OCI-LY1 (cell line): ENCODE measurements around the gene COL18A1.

Experiments
- H2AFZ ChIP-seq: fragments of 200-600 bp; sonication (generic), shearing (Covaris generic); 2 replicates; pipeline ENCODE4 v1.6.0; 2014; ENCODE audit warnings: antibody characterized with exemption, mild to moderate bottlenecking, low read length
- H3F3A ChIP-seq: fragments of 200-600 bp; sonication (generic), shearing (Covaris generic); 2 replicates; pipeline ENCODE4 v1.6.0; 2014; ENCODE audit warnings: mild to moderate bottlenecking, antibody characterized with exemption, low read length, moderate library complexity; ENCODE audit not compliant: insufficient read depth
- H3K27ac ChIP-seq: fragments of 200-600 bp; sonication (generic); 2 replicates; pipeline ENCODE4 v1.5.1; 2014; ENCODE audit warnings: low read length, mixed run types, mild to moderate bottlenecking, low read depth; ENCODE audit not compliant: poor library complexity, severe bottlenecking
- H3K27me3 ChIP-seq: fragments of 200-600 bp; sonication (generic); 2 replicates; pipeline ENCODE4 v1.6.0; 2014; ENCODE audit warnings: antibody characterized with exemption, mild to moderate bottlenecking, low read length, moderate library complexity; ENCODE audit not compliant: insufficient read depth
- H3K36me3 ChIP-seq: fragments of 200-600 bp; sonication (generic); 2 replicates; pipeline ENCODE4 v1.6.1; 2014; ENCODE audit warnings: mild to moderate bottlenecking, antibody characterized with exemption, low read length, moderate library complexity, mixed read lengths; ENCODE audit not compliant: insufficient read depth
- H3K4me1 ChIP-seq: fragments of 200-600 bp; sonication (generic); 2 replicates; pipeline ENCODE4 v1.5.1; 2014; ENCODE audit warnings: mild to moderate bottlenecking, low read length, moderate library complexity; ENCODE audit not compliant: insufficient read depth, severe bottlenecking
- H3K4me2 ChIP-seq: fragments of 200-600 bp; sonication (generic), shearing (Covaris generic); 2 replicates; pipeline ENCODE4 v1.6.1; 2014; ENCODE audit warnings: low read length
- H3K4me3 ChIP-seq: fragments of 200-600 bp; sonication (generic); 2 replicates; pipeline ENCODE4 v1.5.1; 2014; ENCODE audit warnings: low read length, low read depth, mild to moderate bottlenecking, mixed read lengths; ENCODE audit not compliant: poor library complexity, severe bottlenecking
- H3K79me2 ChIP-seq: fragments of 200-600 bp; shearing (Covaris generic); 2 replicates; pipeline ENCODE4 v1.6.1; 2016; ENCODE audit warnings: mixed run types, low read length, mixed read lengths; ENCODE audit not compliant: insufficient read depth
- H3K9ac ChIP-seq: fragments of 200-600 bp; sonication (generic), shearing (Covaris generic); 2 replicates; pipeline ENCODE4 v1.6.1; 2014; ENCODE audit warnings: mild to moderate bottlenecking, low read length, mixed read lengths
- H3K9me2 ChIP-seq: fragments of 200-600 bp; sonication (generic), shearing (Covaris generic); 2 replicates; pipeline ENCODE4 v1.6.1; 2014; ENCODE audit warnings: low read depth, mild to moderate bottlenecking, low read length, mixed read lengths
- H3K9me3 ChIP-seq: fragments of 200-600 bp; shearing (Covaris generic); 2 replicates; pipeline ENCODE4 v1.6.1; 2014; ENCODE audit warnings: low read length, mixed read lengths
- H4K20me1 ChIP-seq: fragments of 200-600 bp; sonication (generic), shearing (Covaris generic); 2 replicates; pipeline ENCODE4 v1.6.0; 2016; ENCODE audit warnings: mild to moderate bottlenecking, low read length; ENCODE audit not compliant: insufficient read depth
- EZH2 ChIP-seq: fragments of 200-600 bp; sonication (generic), shearing (Covaris generic); IDR thresholded peaks from 2 replicates; pipeline ENCODE4 v1.8.0; 2017; ENCODE audit warnings: borderline replicate concordance, mixed run types, mild to moderate bottlenecking, antibody characterized with exemption, low read length, moderate library complexity, mixed read lengths
- TF ChIP-seq, protein P1 (sequence below): fragments of 200-600 bp; sonication (generic), shearing (Covaris generic); IDR thresholded peaks from 2 replicates; pipeline ENCODE4 v1.5.1; 2017; ENCODE audit warnings: mild to moderate bottlenecking, antibody characterized with exemption, low read length, moderate library complexity, mixed read lengths

The COL18A1 gene

GRCh38 chr21:45410151-45410864, 5.3 kb downstream of the COL18A1 start:
- no peaks in the 10 kb centered on the region for H3K79me2 ChIP-seq
- no peak for TF ChIP-seq EZH2
- TF ChIP-seq, protein P1, sequence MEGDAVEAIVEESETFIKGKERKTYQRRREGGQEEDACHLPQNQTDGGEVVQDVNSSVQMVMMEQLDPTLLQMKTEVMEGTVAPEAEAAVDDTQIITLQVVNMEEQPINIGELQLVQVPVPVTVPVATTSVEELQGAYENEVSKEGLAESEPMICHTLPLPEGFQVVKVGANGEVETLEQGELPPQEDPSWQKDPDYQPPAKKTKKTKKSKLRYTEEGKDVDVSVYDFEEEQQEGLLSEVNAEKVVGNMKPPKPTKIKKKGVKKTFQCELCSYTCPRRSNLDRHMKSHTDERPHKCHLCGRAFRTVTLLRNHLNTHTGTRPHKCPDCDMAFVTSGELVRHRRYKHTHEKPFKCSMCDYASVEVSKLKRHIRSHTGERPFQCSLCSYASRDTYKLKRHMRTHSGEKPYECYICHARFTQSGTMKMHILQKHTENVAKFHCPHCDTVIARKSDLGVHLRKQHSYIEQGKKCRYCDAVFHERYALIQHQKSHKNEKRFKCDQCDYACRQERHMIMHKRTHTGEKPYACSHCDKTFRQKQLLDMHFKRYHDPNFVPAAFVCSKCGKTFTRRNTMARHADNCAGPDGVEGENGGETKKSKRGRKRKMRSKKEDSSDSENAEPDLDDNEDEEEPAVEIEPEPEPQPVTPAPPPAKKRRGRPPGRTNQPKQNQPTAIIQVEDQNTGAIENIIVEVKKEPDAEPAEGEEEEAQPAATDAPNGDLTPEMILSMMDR: no peak
- H3K4me3 ChIP-seq: no peak overlapping the region
- no peaks in the 10 kb centered on the region for H3F3A ChIP-seq
- 0 out of 2 replicates have a peak, but pooled peaks cover 7% of the 10 kb centered on the region for H3K27me3 ChIP-seq
- H3K9me2 ChIP-seq: no peaks in the 10 kb centered on the region
- H3K9ac ChIP-seq: no peak overlapping the region
- H3K9me3 ChIP-seq: no peaks in the 10 kb centered on the region
- H2AFZ ChIP-seq: no peak overlapping the region
- no peaks in the 10 kb centered on the region for H4K20me1 ChIP-seq
- no peaks in the 10 kb centered on the region for H3K36me3 ChIP-seq
- no peaks in the 10 kb centered on the region for H3K4me1 ChIP-seq
- H3K4me2 ChIP-seq: no peak overlapping the region
- H3K27ac ChIP-seq: no peak overlapping the region

DNA sequence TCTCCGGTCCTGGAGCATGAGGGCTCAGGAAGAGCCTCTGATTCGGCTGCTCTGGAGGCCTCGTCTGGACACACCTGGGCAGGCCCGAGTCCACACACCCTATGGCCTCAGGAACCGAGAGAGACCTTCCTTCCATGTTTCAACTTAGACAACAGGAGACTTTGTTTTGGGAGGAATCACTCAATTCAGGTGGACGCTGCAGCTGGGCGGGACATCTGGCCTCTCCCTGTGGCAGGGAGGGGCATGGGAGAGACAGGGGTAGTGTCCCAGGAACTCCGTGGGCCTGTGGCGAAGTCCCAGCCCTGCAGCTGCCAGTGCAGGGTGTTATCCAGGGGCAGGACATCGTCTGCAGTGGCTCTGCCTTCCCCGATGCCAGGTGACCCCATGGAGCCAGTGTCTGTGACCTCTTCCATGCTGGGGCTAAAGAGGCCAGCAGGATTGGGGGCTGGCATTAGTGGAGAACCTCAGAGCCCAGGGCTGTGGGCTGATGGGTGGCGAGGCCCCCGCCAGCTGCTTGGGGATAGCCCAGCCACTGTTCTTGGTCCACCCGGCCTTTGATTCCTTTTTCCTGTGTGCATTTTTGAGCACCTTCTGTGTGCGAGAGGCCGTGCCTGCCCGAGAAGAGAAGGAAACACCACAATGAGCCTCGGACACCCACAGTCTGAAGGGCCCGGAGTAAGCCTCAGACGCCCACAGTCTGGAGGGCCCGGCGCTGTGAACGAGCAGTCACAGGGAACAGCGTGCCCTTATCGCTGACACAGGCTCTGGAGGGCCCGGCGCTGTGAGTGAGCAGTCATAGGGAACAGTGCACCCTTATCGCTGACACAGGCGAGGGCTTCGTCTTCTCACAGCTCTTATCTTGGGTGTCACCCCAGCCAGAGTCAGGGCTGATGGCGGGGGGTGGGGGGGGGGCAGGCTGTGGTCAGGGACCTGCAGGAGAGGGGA, 6.2 kb downstream of the COL18A1 start:
- Histone ChIP-seq H3K36me3 (no peaks in the 10 kb centered on the region), H3K27ac (no peak overlapping the region), H3K4me1 (no peaks in the 10 kb centered on the region), H3K9ac (no peak overlapping the region), H3K4me2 (no peak overlapping the region), H3K27me3 (0 out of 2 replicates have a peak, but pooled peaks cover 7% of the 10 kb centered on the region), H3K9me3 (no peaks in the 10 kb centered on the region), H2AFZ (no peak overlapping the region), H3K79me2 (no peaks in the 10 kb centered on the region), H4K20me1 (no peaks in the 10 kb centered on the region), H3K9me2 (no peaks in the 10 kb centered on the region), H3F3A (no peaks in the 10 kb centered on the region), H3K4me3 (no peak overlapping the region)
- TF ChIP-seq EZH2: no peak
- TF ChIP-seq, protein P1: no peak

GRCh38 chr21:45411810-45412206, 6.8 kb downstream of the COL18A1 start:
- Histone ChIP-seq H3K9me3 (no peaks in the 10 kb centered on the region), H3K27ac (no peak overlapping the region), H4K20me1 (no peaks in the 10 kb centered on the region), H3K79me2 (no peaks in the 10 kb centered on the region), H3K27me3 (0 out of 2 replicates have a peak, but pooled peaks cover 7% of the 10 kb centered on the region), H3K9me2 (no peaks in the 10 kb centered on the region), H3K4me3 (no peak overlapping the region), H2AFZ (no peak overlapping the region), H3K36me3 (no peaks in the 10 kb centered on the region), H3K9ac (no peak overlapping the region), H3K4me2 (no peak overlapping the region), H3F3A (no peaks in the 10 kb centered on the region), H3K4me1 (no peaks in the 10 kb centered on the region)
- TF ChIP-seq EZH2: no peak
